Breast epithelium (tissue), 3 donors: ENCODE results near the gene PRKG1.

Experiments
- CTCF ChIP-seq, 3 donors: fragments of 450-650 bp; IDR thresholded peaks; one replicate each; pipeline ENCODE4 v1.5.1; 2016 to 2017; ENCODE audit warnings: antibody characterized with exemption in 3 of 3, mild to moderate bottlenecking in 3 of 3, moderate library complexity in 3 of 3
- POLR2A ChIP-seq: fragments of 450-650 bp; IDR thresholded peaks from one replicate; pipeline ENCODE4 v1.6.1; 2016; ENCODE audit warnings: antibody characterized with exemption, mild to moderate bottlenecking, moderate library complexity
- POLR2AphosphoS5 ChIP-seq, 3 donors: sonication (generic); formaldehyde crosslinking; IDR thresholded peaks; one replicate each; pipeline ENCODE4 v1.6.1; 2017; ENCODE audit warnings: antibody characterized with exemption in 3 of 3

- no peak for TF ChIP-seq CTCF (IDR thresholded peaks at IDR 0.05)
- TF ChIP-seq POLR2A = no peak
- no peak for TF ChIP-seq POLR2AphosphoS5 (IDR thresholded peaks at IDR 0.05)
Observed at GRCh38 chr10:51599647-51600046, 525.4 kb downstream of the PRKG1 start.
